HCT116 (cell line): ENCODE results near the gene PCID2. TPM values are rescaled to one million over a fixed set of nuclear protein-coding genes. Genes with fewer than 3 reads are reported as not detected.
A peak's percentile ranks its signal among the peaks of the same experiment; 100 is the strongest.

Experiments used
- ATAC-seq: fragments of 200-7000 bp; cut with Tn5 transposase; 2 replicates; pipeline ENCODE4 v1.9.1; 2020; ENCODE audit warnings: mild to moderate bottlenecking, moderate library complexity
- BruUV-seq: library from RNA; stranded (reverse); fragments of 400-500 nt; replicated peaks from 2 replicates; lab custom pipeline; 2021; lab: Mats Ljungman, UMichigan
- CTCF ChIA-PET: fragments of 300-600 bp; sonication (Branson Sonifier 250); formaldehyde crosslinking; loops from one replicate; lab custom pipeline; 2021; ENCODE audit warnings: antibody characterized with exemption; lab: Charles Lee
- POLR2A ChIA-PET: fragments of 300-600, 350-600 bp; sonication (Branson Sonifier 250); formaldehyde crosslinking; loops from one replicate; lab custom pipeline; 2021; ENCODE audit warnings: antibody characterized with exemption; lab: Charles Lee
- RAD21 ChIA-PET, 2 experiments: fragments of 300-600 bp; sonication (Branson Sonifier 250); formaldehyde crosslinking; loops; one replicate each; lab custom pipeline; 2023; ENCODE audit warnings: low total read pairs in 2 of 2; ENCODE audit not compliant: uncharacterized antibody in 2 of 2, unreplicated experiment in 2 of 2, low non-redundant PET in 1 of 2; lab: Charles Lee
- DNase-seq: peaks from one replicate; pipeline ENCODE4 v3.0.0-alpha.2; 2010; ENCODE audit warnings: low read depth, low spot score
- H2AFZ ChIP-seq: fragments of 200-600 bp; shearing (Covaris generic), sonication (generic); 2 replicates; pipeline ENCODE4 v1.6.1; 2017; ENCODE audit warnings: low read depth, mixed run types, mixed read lengths, antibody characterized with exemption, low read length; ENCODE audit not compliant: poor library complexity, severe bottlenecking
- H3K27ac ChIP-seq: 2 replicates; pipeline ENCODE4 v1.5.1; 2012; ENCODE audit warnings: low read depth, low read length
- H3K27me3 ChIP-seq: fragments of 200-600 bp; sonication (generic); 2 replicates; pipeline ENCODE4 v1.6.1; 2016; ENCODE audit warnings: mixed run types, low read length, mixed read lengths; ENCODE audit not compliant: insufficient read depth
- H3K36me3 ChIP-seq, 2 experiments: fragments of 200-500 bp in 1 of 2; fragments of 200-600 bp in 1 of 2; sonication (Bioruptor generic) in 1 of 2; sonication (generic) in 1 of 2; 2 replicates each; pipeline versions ENCODE4 v1.5.1 to v1.6.1; 2014 to 2016; ENCODE audit warnings: low read length in 2 of 2, inconsistent platforms in 1 of 2, mixed read lengths in 1 of 2, mixed run types in 1 of 2; ENCODE audit not compliant: insufficient read depth in 2 of 2, control insufficient read depth in 1 of 2
- H3K4me1 ChIP-seq, 2 experiments: fragments of 200-600 bp in 1 of 2; sonication (generic) in 1 of 2; 2 replicates each; pipeline versions ENCODE4 v1.5.1 to v1.6.1; 2012 to 2017; ENCODE audit warnings: low read length in 2 of 2, inconsistent platforms in 1 of 2, mild to moderate bottlenecking in 1 of 2, mixed read lengths in 1 of 2, mixed run types in 1 of 2, moderate library complexity in 1 of 2; ENCODE audit not compliant: insufficient read depth in 2 of 2, control insufficient read depth in 1 of 2
- H3K4me2 ChIP-seq: fragments of 200-600 bp; sonication (generic); 2 replicates; pipeline ENCODE4 v1.6.1; 2017; ENCODE audit warnings: mixed run types, low read length, mixed read lengths
- H3K4me3 ChIP-seq, 2 experiments: fragments of 200-600 bp in 1 of 2; sonication (generic) in 1 of 2; replicated peaks in 1 of 2; 2 replicates each; pipeline ENCODE4 v1.5.1; 2011 to 2016; ENCODE audit warnings: low read length in 2 of 2, control low read depth in 1 of 2, low read depth in 1 of 2, mild to moderate bottlenecking in 1 of 2, mixed read lengths in 1 of 2, mixed run types in 1 of 2
- H3K79me2 ChIP-seq: fragments of 200-600 bp; sonication (generic); 2 replicates; pipeline ENCODE4 v1.6.1; 2017; ENCODE audit warnings: mild to moderate bottlenecking, mixed run types, low read length, moderate library complexity, mixed read lengths; ENCODE audit not compliant: insufficient read depth
- H3K9ac ChIP-seq: fragments of 200-600 bp; sonication (generic); 2 replicates; pipeline ENCODE4 v1.6.1; 2016; ENCODE audit warnings: low read length, mixed read lengths
- H3K9me2 ChIP-seq: fragments of 200-600 bp; sonication (generic), shearing (Covaris generic); 2 replicates; pipeline ENCODE4 v1.6.1; 2017; ENCODE audit warnings: mixed run types, mild to moderate bottlenecking, moderate library complexity; ENCODE audit not compliant: insufficient read depth
- H3K9me3 ChIP-seq, 2 experiments: fragments of 200-500 bp in 1 of 2; fragments of 200-600 bp in 1 of 2; sonication (Bioruptor generic) in 1 of 2; sonication (generic) in 1 of 2; 2 replicates each; pipeline ENCODE4 v1.6.1; 2014 to 2017; ENCODE audit warnings: low read length in 2 of 2, mixed read lengths in 2 of 2, inconsistent platforms in 1 of 2, low read depth in 1 of 2, mild to moderate bottlenecking in 1 of 2, mixed run types in 1 of 2, moderate library complexity in 1 of 2; ENCODE audit not compliant: control insufficient read depth in 1 of 2, insufficient read depth in 1 of 2
- H4K20me1 ChIP-seq: fragments of 200-600 bp; sonication (generic), shearing (Covaris generic); 2 replicates; pipeline ENCODE4 v1.6.1; 2017; ENCODE audit warnings: mixed run types, mild to moderate bottlenecking, moderate library complexity; ENCODE audit not compliant: insufficient read depth
- ELF1 ChIP-seq: IDR thresholded peaks from 2 replicates; pipeline ENCODE4 v1.6.1; 2012; ENCODE audit warnings: low read depth, borderline replicate concordance
- FOSL1 ChIP-seq: IDR thresholded peaks from 2 replicates; pipeline ENCODE4 v1.6.1; 2012; ENCODE audit warnings: low read depth
- intact Hi-C: fragments of 100-400 bp; cut with micrococcal nuclease; formaldehyde crosslinking; loops from 2 replicates; pipeline ENCODE4 v1.10.0; 2022
- total RNA-seq: library from RNA; stranded (reverse); gene quantifications from one replicate; pipeline ENCODE4 v1.2.1, GENCODE V29; 2021; ENCODE audit not compliant: unreplicated experiment
- TF ChIP-seq, protein P1 (sequence below): IDR thresholded peaks from 2 replicates; pipeline ENCODE4 v1.6.1; 2011; ENCODE audit warnings: mild to moderate bottlenecking, low read length, moderate library complexity; ENCODE audit not compliant: insufficient replicate concordance; ENCODE audit errors: extremely low read depth
- TF ChIP-seq, protein P2 (sequence below): IDR thresholded peaks from 2 replicates; pipeline ENCODE4 v1.6.1; 2012; ENCODE audit warnings: low read depth
- TF ChIP-seq, protein P3 (sequence below): IDR thresholded peaks from 2 replicates; pipeline ENCODE4 v1.6.1; 2012

The PCID2 gene
- total RNA-seq, 1 experiment from 2014 or later: 73.3 TPM

DNA sequence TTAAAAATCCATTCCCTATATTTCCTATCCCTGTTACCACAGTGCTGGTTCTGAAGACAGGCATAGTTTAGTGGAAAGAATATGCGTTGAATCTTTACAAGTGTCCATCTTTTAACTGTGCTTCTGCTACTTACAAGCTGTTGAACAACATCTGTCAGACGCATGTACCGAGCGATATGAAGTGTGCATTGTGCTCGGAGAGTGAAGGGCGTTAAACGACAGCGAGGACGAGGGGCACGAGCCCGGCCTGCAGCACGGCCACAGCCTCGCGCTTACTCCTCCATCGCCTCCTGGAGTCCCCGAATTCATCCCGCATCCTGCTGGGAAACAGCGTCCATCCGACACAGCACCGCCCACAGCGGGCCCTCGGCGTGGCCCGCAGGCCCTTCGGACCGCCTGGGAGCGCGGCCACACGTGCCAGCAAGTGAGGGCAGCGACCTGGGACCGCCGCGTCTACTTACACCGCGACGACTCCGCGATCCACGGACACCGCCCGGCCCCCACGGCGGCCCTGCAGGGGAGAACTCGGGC is 514 bp downstream of the PCID2 start (continued):
- TF ChIP-seq, protein P1, sequence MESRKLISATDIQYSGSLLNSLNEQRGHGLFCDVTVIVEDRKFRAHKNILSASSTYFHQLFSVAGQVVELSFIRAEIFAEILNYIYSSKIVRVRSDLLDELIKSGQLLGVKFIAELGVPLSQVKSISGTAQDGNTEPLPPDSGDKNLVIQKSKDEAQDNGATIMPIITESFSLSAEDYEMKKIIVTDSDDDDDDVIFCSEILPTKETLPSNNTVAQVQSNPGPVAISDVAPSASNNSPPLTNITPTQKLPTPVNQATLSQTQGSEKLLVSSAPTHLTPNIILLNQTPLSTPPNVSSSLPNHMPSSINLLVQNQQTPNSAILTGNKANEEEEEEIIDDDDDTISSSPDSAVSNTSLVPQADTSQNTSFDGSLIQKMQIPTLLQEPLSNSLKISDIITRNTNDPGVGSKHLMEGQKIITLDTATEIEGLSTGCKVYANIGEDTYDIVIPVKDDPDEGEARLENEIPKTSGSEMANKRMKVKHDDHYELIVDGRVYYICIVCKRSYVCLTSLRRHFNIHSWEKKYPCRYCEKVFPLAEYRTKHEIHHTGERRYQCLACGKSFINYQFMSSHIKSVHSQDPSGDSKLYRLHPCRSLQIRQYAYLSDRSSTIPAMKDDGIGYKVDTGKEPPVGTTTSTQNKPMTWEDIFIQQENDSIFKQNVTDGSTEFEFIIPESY: no peak

GRCh38 chr13:113207460-113207859 is 1.0 kb downstream of the PCID2 start:
- H3K79me2 ChIP-seq: peaks cover 87% of the 10 kb centered on the region
- H3K4me3 ChIP-seq: peak overlapping the region; percentile 56 to 74
- H3K9ac ChIP-seq: peak overlapping the region; percentile 96
- CTCF ChIA-PET: no interaction called here
- H2AFZ ChIP-seq: no peak overlapping the region
- intact Hi-C loops: no loop called here
- no peak for ATAC-seq
- H4K20me1 ChIP-seq: peaks cover 5% of the 10 kb centered on the region; the same call in 1 of the 2 replicates
- H3K9me2 ChIP-seq: no peaks in the 10 kb centered on the region
- H3K9me3 ChIP-seq: no peaks in the 10 kb centered on the region
- DNase-seq: no peak
- POLR2A ChIA-PET: no interaction called here
- no TSS peak for BruUV-seq
- RAD21 ChIA-PET: no interaction called here
- peak overlapping the region; percentile 86 for H3K4me2 ChIP-seq
- no peak for TF ChIP-seq ELF1
- TF ChIP-seq, protein P2, sequence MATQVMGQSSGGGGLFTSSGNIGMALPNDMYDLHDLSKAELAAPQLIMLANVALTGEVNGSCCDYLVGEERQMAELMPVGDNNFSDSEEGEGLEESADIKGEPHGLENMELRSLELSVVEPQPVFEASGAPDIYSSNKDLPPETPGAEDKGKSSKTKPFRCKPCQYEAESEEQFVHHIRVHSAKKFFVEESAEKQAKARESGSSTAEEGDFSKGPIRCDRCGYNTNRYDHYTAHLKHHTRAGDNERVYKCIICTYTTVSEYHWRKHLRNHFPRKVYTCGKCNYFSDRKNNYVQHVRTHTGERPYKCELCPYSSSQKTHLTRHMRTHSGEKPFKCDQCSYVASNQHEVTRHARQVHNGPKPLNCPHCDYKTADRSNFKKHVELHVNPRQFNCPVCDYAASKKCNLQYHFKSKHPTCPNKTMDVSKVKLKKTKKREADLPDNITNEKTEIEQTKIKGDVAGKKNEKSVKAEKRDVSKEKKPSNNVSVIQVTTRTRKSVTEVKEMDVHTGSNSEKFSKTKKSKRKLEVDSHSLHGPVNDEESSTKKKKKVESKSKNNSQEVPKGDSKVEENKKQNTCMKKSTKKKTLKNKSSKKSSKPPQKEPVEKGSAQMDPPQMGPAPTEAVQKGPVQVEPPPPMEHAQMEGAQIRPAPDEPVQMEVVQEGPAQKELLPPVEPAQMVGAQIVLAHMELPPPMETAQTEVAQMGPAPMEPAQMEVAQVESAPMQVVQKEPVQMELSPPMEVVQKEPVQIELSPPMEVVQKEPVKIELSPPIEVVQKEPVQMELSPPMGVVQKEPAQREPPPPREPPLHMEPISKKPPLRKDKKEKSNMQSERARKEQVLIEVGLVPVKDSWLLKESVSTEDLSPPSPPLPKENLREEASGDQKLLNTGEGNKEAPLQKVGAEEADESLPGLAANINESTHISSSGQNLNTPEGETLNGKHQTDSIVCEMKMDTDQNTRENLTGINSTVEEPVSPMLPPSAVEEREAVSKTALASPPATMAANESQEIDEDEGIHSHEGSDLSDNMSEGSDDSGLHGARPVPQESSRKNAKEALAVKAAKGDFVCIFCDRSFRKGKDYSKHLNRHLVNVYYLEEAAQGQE: no peak
- TF ChIP-seq FOSL1: no peak
- TF ChIP-seq, protein P3, sequence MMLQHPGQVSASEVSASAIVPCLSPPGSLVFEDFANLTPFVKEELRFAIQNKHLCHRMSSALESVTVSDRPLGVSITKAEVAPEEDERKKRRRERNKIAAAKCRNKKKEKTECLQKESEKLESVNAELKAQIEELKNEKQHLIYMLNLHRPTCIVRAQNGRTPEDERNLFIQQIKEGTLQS: no peak
- peaks cover 14 to 23% of the 10 kb centered on the region in 2 experiments for H3K4me1 ChIP-seq
- H3K27ac ChIP-seq: peak overlapping the region; percentile 98; the same call in 1 of the 2 replicates
- peaks cover 0 to 27% of the 10 kb centered on the region in 2 experiments; a peak in 3 of 4 replicates for H3K36me3 ChIP-seq
- no peaks in the 10 kb centered on the region for H3K27me3 ChIP-seq
